Measurements from ENCODE around the gene SH3D21. TPM values are rescaled to one million over a fixed set of nuclear protein-coding genes. Genes with fewer than 3 reads are reported as not detected.

The SH3D21 gene
- total RNA-seq, 1 experiment from 2014 or later: 12.1 TPM

DNA sequence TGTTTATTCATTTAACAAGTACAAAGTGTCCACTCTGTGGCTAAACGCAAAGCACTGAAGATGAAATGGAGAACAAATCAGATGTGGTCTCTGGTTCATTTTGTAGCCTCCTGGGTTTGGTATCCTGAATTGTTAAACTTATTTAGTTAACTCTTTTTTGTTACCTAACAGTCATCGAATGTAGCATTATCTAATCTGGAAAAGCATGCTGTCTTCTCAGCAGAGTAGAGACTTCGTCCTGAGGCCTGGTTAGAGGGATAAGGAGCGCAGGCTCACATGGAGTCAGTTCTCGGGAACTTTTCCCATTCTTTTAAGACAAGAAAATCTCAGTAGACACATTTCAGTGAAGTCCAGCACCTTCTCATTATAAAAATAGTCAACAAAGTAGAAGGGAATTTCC is 33.1 kb upstream of the SH3D21 start:
- ChIA-PET POLR2A (no interaction called here), CTCF (no interaction called here)
- Mint-ChIP-seq H3K36me3 (ENCODE audit: insufficient read depth, unreplicated experiment) (peaks cover 56% of the 10 kb centered on the region), H3K9me3 (ENCODE audit: unreplicated experiment) (no peaks in the 10 kb centered on the region), H3K4me1 (ENCODE audit: low read depth, unreplicated experiment) (peaks cover 5% of the 10 kb centered on the region), H3K27ac (ENCODE audit: unreplicated experiment) (no peak overlapping the region), H3K27me3 (ENCODE audit: insufficient read depth, unreplicated experiment) (no peaks in the 10 kb centered on the region), H3K4me3 (ENCODE audit: unreplicated experiment) (no peak overlapping the region)
- Histone ChIP-seq H3K36me3 (ENCODE audit: control insufficient read depth, insufficient read depth, low read length) (no peaks in the 10 kb centered on the region; the same call in 1 of the 2 replicates), H3K27me3 (replicated peaks; ENCODE audit: control insufficient read depth, insufficient read depth, low read length) (no peaks in the 10 kb centered on the region), H3K4me1 (peaks cover 16% of the 10 kb centered on the region), H3K9me3 (no peaks in the 10 kb centered on the region), H3K4me3 (ENCODE audit: low read depth, low read length) (no peak overlapping the region)
- no TSS peak for BruUV-seq (replicated peaks)
- intact Hi-C loops (cut with micrococcal nuclease; ENCODE audit: unreplicated experiment): no loop called here
- TF ChIP-seq, protein P1, sequence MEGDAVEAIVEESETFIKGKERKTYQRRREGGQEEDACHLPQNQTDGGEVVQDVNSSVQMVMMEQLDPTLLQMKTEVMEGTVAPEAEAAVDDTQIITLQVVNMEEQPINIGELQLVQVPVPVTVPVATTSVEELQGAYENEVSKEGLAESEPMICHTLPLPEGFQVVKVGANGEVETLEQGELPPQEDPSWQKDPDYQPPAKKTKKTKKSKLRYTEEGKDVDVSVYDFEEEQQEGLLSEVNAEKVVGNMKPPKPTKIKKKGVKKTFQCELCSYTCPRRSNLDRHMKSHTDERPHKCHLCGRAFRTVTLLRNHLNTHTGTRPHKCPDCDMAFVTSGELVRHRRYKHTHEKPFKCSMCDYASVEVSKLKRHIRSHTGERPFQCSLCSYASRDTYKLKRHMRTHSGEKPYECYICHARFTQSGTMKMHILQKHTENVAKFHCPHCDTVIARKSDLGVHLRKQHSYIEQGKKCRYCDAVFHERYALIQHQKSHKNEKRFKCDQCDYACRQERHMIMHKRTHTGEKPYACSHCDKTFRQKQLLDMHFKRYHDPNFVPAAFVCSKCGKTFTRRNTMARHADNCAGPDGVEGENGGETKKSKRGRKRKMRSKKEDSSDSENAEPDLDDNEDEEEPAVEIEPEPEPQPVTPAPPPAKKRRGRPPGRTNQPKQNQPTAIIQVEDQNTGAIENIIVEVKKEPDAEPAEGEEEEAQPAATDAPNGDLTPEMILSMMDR (IDR thresholded peaks at IDR 0.05; ENCODE audit: insufficient read depth in 1 of 2, low read depth in 1 of 2, low read length in 1 of 2, severe bottlenecking in 1 of 2, unreplicated experiment in 1 of 2): no peak
- DNase-seq: no peak

DNA sequence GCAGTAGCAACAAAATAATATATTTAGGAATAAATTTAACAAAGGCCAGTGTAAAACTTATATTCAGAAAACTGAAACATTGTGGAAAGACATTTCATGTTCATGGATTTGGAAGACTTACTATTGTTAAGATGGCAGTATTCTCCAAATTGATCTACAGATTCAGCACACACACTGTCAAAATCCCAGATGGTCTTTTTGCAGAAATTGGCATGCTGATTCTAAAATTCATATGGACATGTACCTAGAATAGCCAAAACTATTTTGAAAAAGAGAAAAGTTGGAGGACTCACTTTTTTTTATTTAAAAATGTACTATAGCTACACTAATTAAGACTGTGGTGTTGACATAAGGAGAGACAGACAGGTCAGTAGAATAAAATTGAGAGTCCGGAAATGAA is 32.0 kb upstream of the SH3D21 start:
- CTCF ChIA-PET: no interaction called here
- Histone ChIP-seq H3K4me1 (peaks cover 10% of the 10 kb centered on the region), H3K9me3 (no peaks in the 10 kb centered on the region), H3K36me3 (ENCODE audit: control insufficient read depth, insufficient read depth, low read length) (no peaks in the 10 kb centered on the region; the same call in 1 of the 2 replicates), H3K27me3 (replicated peaks; ENCODE audit: control insufficient read depth, insufficient read depth, low read length) (no peaks in the 10 kb centered on the region), H3K4me3 (ENCODE audit: low read depth, low read length) (no peak overlapping the region)
- DNase-seq: no peak
- peaks cover 44% of the 10 kb centered on the region for H3K36me3 Mint-ChIP-seq (ENCODE audit: insufficient read depth, unreplicated experiment)
- H3K27ac Mint-ChIP-seq (ENCODE audit: unreplicated experiment): no peak overlapping the region
- POLR2A ChIA-PET: no interaction called here
- intact Hi-C loops (cut with micrococcal nuclease; ENCODE audit: unreplicated experiment): no loop called here
- H3K9me3 Mint-ChIP-seq (ENCODE audit: unreplicated experiment): no peaks in the 10 kb centered on the region
- H3K4me3 Mint-ChIP-seq (ENCODE audit: unreplicated experiment): no peak overlapping the region
- peaks cover 5% of the 10 kb centered on the region for H3K4me1 Mint-ChIP-seq (ENCODE audit: low read depth, unreplicated experiment)
- TF ChIP-seq, protein P1 (IDR thresholded peaks at IDR 0.05; ENCODE audit: insufficient read depth in 1 of 2, low read depth in 1 of 2, low read length in 1 of 2, severe bottlenecking in 1 of 2, unreplicated experiment in 1 of 2): no peak
- BruUV-seq (replicated peaks): no TSS peak
- H3K27me3 Mint-ChIP-seq (ENCODE audit: insufficient read depth, unreplicated experiment): no peaks in the 10 kb centered on the region

DNA sequence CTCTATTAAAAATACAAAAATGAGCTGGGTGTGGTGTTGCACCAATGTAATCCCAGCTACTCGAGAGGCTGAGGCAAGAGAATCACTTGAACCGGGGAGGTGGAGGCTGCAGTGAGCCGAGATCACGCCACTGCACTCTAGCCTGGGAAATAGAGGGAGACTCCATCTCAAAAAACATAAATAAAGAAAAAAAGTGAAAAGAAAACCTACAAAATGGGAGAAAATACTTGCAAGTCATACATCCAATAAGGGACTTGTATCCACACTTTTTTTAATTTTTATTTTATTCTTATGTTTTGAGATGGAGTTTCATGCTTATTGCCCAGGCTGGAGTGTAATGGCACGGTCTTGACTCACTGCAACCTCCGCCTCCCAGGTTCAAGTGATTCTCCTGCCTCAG is 29.5 kb upstream of the SH3D21 start:
- no peaks in the 10 kb centered on the region for H3K9me3 ChIP-seq
- CTCF ChIA-PET: interaction anchor here (0.6 kb wide), 1 partner anchor 33 kb away, joined by 3 read pairs; no protein-coding TSS in a partner anchor
- DNase-seq: no peak
- Mint-ChIP-seq H3K36me3 (ENCODE audit: insufficient read depth, unreplicated experiment) (peaks cover 32% of the 10 kb centered on the region), H3K9me3 (ENCODE audit: unreplicated experiment) (no peaks in the 10 kb centered on the region), H3K4me1 (ENCODE audit: low read depth, unreplicated experiment) (peaks cover 5% of the 10 kb centered on the region), H3K27ac (ENCODE audit: unreplicated experiment) (no peak overlapping the region), H3K27me3 (ENCODE audit: insufficient read depth, unreplicated experiment) (no peaks in the 10 kb centered on the region), H3K4me3 (ENCODE audit: unreplicated experiment) (no peak overlapping the region)
- no peaks in the 10 kb centered on the region; the same call in 1 of the 2 replicates for H3K36me3 ChIP-seq (ENCODE audit: control insufficient read depth, insufficient read depth, low read length)
- H3K4me1 ChIP-seq: no peaks in the 10 kb centered on the region
- no peak overlapping the region for H3K4me3 ChIP-seq (ENCODE audit: low read depth, low read length)
- intact Hi-C loops (cut with micrococcal nuclease; ENCODE audit: unreplicated experiment): no loop called here
- TF ChIP-seq, protein P1 (IDR thresholded peaks at IDR 0.05; ENCODE audit: insufficient read depth in 1 of 2, low read depth in 1 of 2, low read length in 1 of 2, severe bottlenecking in 1 of 2, unreplicated experiment in 1 of 2): no peak
- no peaks in the 10 kb centered on the region for H3K27me3 ChIP-seq (replicated peaks; ENCODE audit: control insufficient read depth, insufficient read depth, low read length)
- POLR2A ChIA-PET: interaction anchor here (0.7 kb wide), 1 partner anchor 74 kb away, joined by 5 read pairs; no protein-coding TSS in a partner anchor
- BruUV-seq (replicated peaks): no TSS peak
